ENCODE results near the gene SYK.
"Not testable (repeated sequence)": the region's sequence is repeated elsewhere in the genome, so short reads cannot be mapped to it uniquely, and the experiment has no call there.

Gene SYK

GRCh38 chr9:90882991-90883600 lies 81.5 kb downstream of the SYK start:
- no peak for DNase-seq

GRCh38 chr9:90883661-90884060 lies 82.0 kb downstream of the SYK start:
- no peak for DNase-seq

DNA sequence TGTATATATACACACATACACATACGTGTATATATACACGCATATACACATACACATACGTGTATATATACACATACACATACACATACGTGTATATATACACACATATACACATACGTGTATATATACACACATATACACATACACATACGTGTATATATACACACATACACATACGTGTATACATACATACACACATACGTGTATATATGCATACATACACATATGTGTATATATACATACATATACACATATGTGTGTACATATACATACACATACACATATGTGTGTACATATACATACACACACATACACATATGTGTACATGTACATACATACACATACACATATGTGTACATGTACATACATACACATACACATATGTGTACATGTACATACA lies 82.6 kb downstream of the SYK start:
- DNase-seq = no peak

DNA sequence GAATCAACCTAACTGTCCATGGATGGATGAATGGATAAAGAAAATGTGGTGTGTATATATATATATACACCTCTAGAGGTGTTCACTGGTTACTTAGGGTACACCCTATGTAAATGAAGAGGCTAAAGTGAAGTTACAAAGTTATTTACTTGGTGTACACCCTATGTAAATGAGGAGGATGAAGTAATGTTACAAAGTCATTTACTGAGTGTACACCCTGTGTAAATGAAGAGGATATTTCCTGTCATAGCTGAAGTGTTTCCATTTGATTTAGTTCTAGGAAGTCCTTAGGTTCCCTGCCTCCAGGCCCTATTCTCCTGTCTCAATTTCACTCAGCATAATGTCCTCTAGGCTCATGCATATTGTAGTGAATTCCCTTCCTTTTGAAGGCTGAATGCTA lies 85.2 kb downstream of the SYK start:
- not testable (repeated sequence) for DNase-seq

- no peak for DNase-seq
These were observed 87.3 kb downstream of the SYK start for GRCh38 chr9:90888941-90889340.

DNA sequence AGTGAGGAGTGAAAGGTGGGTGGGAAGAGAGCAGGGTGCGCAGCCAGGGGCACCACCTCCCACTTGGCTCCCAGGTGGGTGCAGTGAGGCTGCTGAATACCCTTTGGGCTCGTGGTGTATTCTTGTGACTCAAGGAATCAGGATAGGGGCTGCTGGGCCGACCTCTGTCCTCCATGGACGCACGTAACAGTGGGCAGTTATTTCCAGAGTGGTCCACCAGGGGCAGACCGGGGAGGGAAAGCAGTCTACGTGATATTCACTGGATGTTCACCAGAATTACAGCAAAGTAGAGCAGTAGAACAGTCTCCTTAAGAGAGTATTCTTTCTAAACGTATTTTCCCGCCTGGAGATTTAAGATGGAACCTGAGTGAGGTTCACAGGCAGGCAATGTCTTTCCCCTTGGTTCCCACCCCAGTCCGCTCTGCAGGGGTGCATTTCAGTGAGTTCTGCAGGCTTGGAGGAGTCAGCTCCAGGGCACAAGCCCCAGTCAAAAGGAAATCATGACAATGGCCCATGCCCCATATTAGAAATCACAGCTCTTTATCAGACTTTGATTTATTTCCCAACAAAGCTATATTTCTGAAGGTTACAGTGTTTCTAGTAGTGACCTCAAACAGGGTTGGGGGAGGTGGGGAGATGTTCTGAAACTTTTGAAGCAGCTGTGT lies 88.7 kb downstream of the SYK start:
- DNase-seq = no peak

DNA sequence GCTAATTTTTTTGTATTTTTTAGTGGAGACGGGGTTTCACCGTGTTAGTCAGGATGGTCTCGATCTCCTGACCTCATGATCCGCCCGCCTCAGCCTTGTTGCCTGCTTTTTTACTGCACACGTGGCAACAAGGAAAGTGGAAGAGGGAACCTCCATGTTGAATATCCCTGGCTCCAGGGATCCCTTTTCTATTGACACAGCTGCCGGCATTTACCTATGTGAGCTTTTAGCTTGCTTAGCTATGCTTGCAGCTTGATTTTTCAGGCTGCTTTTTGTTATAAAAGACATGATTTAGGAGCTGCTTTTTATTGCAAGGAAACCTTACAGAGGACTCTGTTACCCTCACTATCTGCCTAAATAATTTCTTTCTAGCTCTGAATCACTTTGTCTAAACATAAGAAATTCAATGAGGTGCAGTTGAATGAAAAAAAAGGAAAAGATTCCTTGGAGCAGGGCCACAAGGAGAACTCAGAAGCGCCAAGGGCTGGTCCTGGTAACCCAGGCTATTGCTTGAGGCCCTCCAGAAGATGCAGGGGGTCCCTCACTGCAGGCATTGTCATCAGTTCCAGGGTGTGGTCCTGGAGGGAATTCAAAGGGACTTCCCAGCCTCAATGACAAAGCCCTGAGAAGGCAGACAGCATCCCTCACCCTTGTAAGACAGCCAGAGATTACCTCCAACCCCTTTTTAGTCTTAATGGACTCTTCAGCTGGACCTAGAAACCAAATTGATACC lies 89.9 kb downstream of the SYK start:
- DNase-seq = no peak

GRCh38 chr9:90892918-90893317 lies 91.3 kb downstream of the SYK start:
- no peak for DNase-seq

GRCh38 chr9:90893706-90894105 lies 92.1 kb downstream of the SYK start:
- no peak for DNase-seq

DNA sequence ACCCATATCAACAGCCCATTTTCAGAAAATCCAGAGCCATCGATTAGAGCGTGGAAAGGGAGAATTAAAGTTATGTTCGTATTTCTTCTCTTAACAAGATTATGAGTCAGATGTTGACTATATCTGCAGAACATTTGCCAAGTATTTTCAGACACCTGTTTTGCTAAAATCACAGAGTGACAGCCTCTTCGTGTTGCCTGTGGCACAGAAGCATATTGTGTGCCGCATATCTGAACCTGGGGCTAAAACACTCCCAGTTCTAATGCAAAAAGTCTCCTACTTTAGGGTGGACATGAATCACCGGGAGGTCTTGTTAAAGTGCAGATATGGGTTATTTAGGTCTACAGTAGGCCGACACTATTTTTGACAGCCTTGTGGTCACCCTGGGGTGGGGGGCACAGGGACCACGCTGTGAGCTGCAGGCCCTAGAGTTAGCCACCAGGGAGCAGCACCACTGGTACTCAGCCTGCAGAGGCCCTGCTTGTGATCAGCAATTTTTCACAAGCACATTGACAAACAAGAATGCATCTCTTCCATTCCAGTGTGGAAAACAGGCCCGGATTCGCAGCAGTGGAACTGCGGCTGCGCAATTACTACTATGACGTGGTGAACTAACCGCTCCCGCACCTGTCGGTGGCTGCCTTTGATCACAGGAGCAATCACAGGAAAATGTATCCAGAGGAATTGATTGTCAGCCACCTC lies 93.5 kb downstream of the SYK start:
- peak; percentile 16 for DNase-seq

DNA sequence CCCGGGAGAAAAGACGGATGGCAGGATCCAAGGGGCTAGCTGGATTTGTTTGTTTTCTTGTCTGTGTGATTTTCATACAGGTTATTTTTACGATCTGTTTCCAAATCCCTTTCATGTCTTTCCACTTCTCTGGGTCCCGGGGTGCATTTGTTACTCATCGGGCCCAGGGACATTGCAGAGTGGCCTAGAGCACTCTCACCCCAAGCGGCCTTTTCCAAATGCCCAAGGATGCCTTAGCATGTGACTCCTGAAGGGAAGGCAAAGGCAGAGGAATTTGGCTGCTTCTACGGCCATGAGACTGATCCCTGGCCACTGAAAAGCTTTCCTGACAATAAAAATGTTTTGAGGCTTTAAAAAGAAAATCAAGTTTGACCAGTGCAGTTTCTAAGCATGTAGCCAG lies 94.2 kb downstream of the SYK start:
- no peak for DNase-seq

GRCh38 chr9:90896231-90896630 lies 94.6 kb downstream of the SYK start:
- DNase-seq = no peak

DNA sequence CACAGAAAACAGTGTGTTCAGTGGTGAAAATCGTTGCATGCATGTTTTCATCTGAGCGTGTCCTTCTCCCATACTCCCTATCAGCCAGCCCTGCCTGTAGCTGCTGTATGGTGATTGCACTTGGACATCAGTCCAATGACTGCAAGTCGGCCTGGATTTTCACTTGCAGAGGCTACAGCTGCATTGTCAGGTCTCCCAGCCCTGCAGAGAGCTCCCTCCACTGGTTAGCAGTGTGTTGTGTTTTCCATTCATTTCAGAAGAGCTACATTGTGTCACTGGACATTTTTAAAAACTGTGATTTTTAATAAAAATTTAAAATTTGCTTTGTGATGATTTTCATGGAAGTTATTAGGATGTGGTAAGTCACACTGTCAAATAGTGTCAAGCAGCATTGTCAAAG lies 96.6 kb downstream of the SYK start:
- no peak for DNase-seq

GRCh38 chr9:90899287-90899686 lies 97.7 kb downstream of the SYK start:
- no peak for DNase-seq

DNA sequence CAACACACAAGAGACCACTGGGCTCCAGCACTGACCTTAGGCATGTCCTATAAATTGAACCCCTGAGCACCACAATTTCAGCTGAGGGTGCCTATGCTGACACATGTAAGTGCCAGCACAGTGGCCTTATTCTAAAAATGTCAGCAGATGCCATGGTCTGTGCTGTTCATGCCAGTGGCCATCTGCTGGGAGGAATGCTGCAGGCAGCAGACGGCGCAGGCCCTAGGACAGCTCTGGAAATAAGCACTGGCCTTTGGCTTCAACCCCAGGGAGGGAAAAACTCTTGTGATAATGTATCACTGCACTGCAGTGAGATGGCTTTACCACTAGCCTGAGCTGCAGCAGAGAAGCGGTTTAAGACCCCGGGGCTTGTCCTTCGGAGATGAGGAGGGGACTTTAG lies 98.5 kb downstream of the SYK start:
- no peak for DNase-seq

GRCh38 chr9:90901933-90902332 lies 100.3 kb downstream of the SYK start:
- DNase-seq = no peak

GRCh38 chr9:90903766-90904424 lies 102.3 kb downstream of the SYK start:
- DNase-seq = no peak

DNA sequence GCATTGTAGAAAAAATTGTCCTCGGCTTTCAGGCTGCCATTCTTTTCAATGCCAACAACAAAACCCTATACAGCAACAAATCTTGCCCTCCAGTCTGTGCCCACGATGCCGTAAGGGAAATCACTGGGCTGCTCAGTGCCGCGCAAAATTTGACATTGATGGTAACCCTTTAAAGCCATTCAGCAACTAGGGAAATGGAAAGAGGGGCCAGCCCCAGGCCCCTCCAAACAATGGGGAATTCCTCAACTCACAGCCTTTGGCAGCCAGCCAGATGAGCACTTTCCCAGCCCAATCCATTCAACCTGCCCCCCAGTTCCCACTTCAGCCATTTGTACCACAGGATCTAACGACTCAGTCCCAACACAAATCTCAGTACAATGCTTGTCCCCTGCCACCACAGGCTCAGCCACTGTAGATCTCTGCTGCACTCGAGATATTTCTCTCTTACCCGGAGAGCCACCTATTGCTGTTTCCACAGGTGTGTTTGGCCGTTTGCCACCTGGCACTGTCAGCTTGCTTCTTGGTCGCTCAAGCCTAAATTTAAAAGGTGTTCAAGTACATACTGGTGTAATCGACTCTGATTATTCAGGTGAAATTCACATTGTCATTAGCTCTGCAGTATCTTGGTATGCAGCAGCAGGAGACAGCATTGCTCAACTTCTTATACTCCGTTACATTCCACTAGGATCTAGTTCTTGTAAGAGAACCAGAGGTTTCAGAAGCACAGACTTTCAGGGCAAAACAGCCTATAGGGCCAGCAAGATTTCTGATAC lies 103.3 kb downstream of the SYK start:
- peak; percentile 80 for DNase-seq

DNA sequence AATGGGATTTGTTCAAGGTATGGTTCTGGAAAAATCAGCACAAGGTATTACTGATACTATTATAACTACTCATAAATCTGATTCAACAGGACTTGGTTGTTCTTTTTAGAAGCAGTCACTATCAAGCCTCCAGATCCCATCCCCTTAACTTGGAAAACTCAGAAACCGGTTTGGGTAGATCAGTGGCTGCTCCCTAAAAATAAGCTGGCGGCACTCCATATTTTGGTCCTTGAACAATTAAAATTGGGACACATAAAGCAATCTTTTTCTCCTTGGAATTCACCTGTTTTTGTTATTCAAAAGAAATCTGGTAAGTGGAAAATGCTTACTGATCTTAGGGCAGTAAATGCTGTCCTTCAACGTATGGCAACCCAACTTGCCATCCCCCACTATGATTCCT lies 104.2 kb downstream of the SYK start:
- DNase-seq = no peak

- DNase-seq = no peak
These were observed 104.9 kb downstream of the SYK start for GRCh38 chr9:90906316-90907055.

DNA sequence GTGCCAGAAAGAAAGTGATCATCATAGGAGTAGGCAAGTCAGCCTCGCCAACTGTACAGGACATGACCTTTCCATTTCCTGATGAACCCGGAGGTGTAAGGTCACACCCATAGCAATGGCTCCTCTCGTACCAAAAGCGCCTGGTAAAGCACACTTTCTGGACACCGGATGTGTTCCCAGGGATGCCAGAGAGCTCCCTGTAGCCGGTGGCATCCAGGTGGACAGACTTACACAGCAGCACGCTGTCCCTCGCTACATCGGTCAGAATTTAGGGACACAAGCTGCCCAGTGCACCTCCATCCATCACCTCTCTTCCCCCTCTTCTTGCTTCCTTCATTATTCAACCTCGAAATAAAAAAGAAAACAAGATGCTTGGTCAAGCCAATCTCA lies 105.4 kb downstream of the SYK start:
- DNase-seq = no peak

DNA sequence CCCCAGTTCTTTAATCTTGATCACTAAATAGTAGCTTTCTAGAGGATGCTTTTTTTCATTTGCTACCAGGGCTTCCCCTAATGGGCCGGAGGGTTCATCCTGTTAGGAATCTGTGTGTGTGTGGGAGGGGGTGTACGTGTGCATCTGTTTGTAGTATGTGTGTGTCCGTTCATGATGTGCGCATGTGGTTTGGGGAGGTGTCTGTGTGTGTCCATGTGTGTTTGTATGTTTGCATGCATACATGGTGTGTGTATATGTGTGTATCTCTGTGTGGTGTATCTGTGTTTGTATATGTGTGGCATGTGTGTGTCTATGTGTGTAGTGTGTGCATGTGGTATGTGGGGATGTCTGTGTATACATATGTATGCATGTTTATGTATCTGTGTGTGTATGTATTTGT lies 106.2 kb downstream of the SYK start:
- DNase-seq = no peak

Data from RPMI8226 (cell line).